ENCODE measurements around the gene NCAM1. TPM values are rescaled to one million over a fixed set of nuclear protein-coding genes. Genes with fewer than 3 reads are reported as not detected.
"Not testable (repeated sequence)": the region's sequence is repeated elsewhere in the genome, so short reads cannot be mapped to it uniquely, and the experiment has no call there.

Gene NCAM1
- total RNA-seq, 1 donor: 9.6 TPM

DNA sequence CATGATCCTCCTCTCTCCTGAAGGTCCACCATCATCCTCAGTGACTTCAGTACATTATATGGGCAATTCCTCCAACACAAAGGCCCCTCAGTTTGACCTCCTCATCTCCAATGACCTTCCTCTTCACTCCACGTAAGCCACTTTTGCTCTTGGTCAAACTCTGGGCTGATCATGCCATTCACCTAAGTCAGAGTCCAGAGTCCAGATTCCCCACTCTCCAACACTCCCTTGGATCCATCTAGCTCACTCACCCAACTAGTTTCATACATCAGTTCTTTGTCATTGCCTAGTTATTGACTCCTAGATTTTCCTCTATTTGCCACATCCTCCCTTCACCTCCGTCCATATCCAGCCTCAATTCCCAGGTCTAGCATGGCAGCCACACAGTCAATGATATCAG is 322.7 kb downstream of the NCAM1 start:
- H3K4me1 ChIP-seq (ENCODE audit: insufficient read depth, low read length): no peaks in the 10 kb centered on the region
- H3K9me3 ChIP-seq (ENCODE audit: low read depth, low read length): no peaks in the 10 kb centered on the region
- H3K4me3 ChIP-seq (ENCODE audit: low read length): no peak overlapping the region
- H3K27me3 ChIP-seq (ENCODE audit: insufficient read depth, low read length): no peaks in the 10 kb centered on the region

DNA sequence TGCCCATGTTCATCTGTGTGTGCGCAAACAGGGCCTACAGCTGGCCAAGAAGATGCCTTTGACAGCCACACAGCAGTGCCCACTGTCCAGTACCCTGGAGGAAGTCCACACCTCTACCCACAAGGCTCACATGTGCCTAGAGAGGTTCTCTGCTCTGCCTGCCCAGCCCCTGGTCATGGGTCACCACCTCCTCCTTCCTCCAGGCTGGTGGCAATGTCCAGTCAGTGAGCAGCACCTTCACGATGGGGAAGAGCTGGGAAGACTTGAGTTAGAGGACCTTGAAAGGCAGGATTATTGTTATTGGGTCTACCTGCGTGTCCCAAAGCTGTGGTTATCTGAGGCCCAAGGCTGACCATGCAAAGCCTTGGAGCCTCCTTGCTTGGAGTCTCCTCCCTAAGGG is 324.8 kb downstream of the NCAM1 start:
- no peak overlapping the region for H3K4me3 ChIP-seq (ENCODE audit: low read length)
- H3K4me1 ChIP-seq (ENCODE audit: insufficient read depth, low read length): no peaks in the 10 kb centered on the region
- H3K9me3 ChIP-seq (ENCODE audit: low read depth, low read length): no peaks in the 10 kb centered on the region
- no peaks in the 10 kb centered on the region for H3K27me3 ChIP-seq (ENCODE audit: insufficient read depth, low read length)

DNA sequence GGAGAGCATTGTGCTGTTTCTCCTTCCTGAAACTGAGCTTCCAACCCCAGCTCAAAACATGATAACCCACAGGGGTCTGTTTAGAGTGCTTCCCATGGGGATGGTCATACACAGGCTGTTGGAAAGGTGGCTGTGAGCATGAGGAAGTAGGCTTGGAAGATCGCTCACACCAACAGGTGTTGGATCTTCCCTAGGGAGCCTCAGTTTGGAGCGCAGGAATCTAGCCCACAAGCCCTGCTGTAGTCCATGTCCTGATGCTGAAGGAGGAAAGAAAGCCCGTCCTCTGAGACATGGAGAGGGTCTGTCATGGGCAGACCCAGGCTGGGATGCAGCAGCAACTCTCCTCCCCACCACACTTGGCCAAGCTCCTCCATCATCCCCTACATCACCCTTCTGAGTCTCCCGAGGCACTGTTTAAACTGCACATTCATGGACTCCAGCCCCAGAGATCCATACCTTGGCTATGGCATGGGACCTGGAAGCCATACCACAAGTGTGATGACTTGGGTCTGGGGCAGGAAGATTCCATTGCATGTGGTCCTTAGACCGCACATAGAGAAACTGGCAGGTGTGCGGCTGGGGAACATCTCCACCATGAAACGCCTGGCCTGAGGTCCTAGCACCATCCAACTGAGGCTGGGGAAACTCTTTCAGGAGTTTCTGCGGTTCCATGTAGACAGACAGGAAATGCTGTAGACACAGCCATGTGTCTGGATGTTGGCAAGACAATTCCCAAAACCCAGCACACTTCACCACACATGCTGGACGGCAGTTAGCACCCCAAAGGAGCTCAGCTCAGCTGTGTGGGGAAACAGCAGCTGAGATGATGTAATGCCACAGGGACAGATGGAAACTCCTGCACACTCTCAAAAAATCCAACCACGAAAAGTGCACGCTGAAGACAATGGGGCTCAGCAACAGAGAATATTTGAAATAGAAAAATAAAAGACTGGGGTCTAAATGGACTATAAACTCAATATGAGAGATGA is 325.6 kb downstream of the NCAM1 start:
- Histone ChIP-seq H3K27me3 (ENCODE audit: insufficient read depth, low read length) (no peaks in the 10 kb centered on the region), H3K4me3 (ENCODE audit: low read length) (no peak overlapping the region), H3K4me1 (ENCODE audit: insufficient read depth, low read length) (no peaks in the 10 kb centered on the region), H3K9me3 (ENCODE audit: low read depth, low read length) (no peaks in the 10 kb centered on the region)

DNA sequence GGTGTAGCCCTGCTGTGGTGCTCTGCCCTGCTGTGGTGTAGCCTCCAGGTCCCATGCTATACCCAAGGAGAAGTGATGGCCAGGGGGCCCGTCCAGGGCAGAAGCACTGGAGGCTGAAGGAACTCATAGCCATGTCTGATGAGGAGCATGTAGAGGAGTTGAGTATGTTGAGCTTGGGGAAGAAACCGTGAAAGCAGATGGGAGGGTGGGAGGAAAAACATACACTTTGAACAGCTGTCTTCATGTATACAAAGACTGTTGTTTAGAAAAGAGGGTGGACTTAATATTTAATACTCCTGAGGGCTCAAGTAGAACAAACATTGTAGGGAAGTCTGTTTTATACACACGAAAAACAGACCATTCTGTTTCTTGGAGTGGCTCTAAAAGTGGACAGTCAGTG is 326.6 kb downstream of the NCAM1 start:
- H3K4me3 ChIP-seq (ENCODE audit: low read length): no peak overlapping the region
- H3K27me3 ChIP-seq (ENCODE audit: insufficient read depth, low read length): no peaks in the 10 kb centered on the region
- H3K4me1 ChIP-seq (ENCODE audit: insufficient read depth, low read length): no peaks in the 10 kb centered on the region

DNA sequence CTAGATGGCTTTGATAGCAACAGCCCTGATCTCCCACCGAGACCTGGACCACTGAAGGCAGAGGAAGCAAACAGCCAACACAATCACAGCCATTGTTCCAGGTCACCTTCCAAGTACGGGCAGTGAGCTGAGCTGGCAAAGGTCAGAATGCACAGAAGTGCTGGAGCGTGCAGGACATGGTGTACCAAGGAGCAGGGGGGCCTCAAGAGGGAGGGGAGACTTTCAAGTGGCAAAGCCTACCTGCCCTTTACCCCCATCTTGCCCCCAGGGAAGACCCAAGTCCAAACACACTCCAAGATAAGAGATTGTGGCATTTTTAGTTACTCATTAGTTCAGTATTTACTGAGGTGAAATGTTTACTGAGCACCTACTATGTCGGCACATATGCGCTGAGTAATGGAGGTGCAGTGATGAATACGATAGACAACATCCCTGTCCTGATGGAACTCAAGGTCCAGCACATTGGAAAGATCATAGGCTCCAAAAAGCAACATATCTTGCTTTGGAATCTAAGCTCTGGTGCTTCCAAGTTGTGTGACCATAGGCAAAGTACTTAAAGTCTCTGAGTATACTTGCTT is 327.2 kb downstream of the NCAM1 start:
- no peaks in the 10 kb centered on the region for H3K9me3 ChIP-seq (ENCODE audit: low read depth, low read length)
- no peak overlapping the region for H3K4me3 ChIP-seq (ENCODE audit: low read length)
- H3K27me3 ChIP-seq (ENCODE audit: insufficient read depth, low read length): no peaks in the 10 kb centered on the region
- no peaks in the 10 kb centered on the region for H3K4me1 ChIP-seq (ENCODE audit: insufficient read depth, low read length)

More for the DNA sequence above, 326.6 kb downstream of the NCAM1 start:
- H3K9me3 ChIP-seq (ENCODE audit: low read depth, low read length): no peaks in the 10 kb centered on the region

DNA sequence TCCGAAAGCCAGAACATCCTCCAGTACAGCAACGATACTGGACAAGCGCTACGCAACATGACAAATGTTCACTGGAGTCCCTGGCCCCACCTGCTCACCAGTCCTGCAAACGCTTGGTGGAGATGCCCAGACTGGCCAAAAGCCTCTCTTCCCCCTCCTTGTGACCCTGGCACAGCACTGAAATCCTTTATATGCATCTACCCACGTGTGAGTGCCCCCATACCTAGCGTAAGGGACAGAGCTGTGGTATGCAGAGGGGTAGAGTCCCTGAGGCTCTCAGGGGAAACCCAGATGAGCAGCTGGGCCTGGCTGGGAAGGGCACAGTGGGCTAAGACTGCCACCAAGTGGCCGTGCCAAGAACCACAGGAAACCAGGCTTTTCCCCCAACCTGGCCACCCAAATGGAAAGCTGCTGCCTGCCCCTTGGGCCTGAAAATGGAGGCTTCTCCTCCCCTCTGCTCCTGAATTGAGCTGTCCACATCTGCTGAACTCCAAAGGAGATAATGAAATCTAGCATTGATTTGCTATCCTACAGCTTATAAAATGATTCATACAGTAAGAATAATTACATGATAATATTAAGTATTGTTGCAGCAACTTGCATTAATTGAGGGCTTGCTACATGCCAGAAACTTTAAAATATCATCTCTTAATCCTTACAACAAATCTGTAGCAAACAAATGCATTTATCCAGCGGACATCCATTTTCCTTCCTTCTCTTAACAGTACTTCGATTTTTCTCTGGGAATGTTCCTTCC is 328.4 kb downstream of the NCAM1 start:
- Histone ChIP-seq H3K4me3 (ENCODE audit: low read length) (no peak overlapping the region), H3K9me3 (ENCODE audit: low read depth, low read length) (no peaks in the 10 kb centered on the region), H3K4me1 (ENCODE audit: insufficient read depth, low read length) (no peaks in the 10 kb centered on the region), H3K27me3 (ENCODE audit: insufficient read depth, low read length) (no peaks in the 10 kb centered on the region)

DNA sequence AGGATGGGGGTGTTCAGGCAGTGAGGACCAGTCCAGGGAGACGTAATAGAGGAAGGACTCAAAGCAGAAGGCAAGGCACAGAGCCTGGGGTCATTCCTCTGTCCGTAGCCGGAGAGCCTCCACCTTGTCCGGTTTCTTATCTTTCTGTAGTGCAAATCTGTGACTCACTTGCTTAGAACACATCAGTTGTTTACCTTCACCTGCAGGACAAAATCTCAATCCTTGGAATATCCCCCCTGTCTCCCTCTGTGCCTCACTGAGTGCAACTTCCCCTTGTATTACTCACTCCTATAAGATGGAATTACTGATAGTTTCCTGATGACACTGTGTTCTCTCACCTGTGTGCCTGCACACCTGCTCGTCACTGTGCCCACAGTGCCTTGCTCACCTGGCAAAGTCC is 332.7 kb downstream of the NCAM1 start:
- no peaks in the 10 kb centered on the region for H3K9me3 ChIP-seq (ENCODE audit: low read depth, low read length)
- no peak overlapping the region for H3K4me3 ChIP-seq (ENCODE audit: low read length)
- no peaks in the 10 kb centered on the region for H3K4me1 ChIP-seq (ENCODE audit: insufficient read depth, low read length)
- peaks cover 4% of the 10 kb centered on the region for H3K27me3 ChIP-seq (ENCODE audit: insufficient read depth, low read length)

DNA sequence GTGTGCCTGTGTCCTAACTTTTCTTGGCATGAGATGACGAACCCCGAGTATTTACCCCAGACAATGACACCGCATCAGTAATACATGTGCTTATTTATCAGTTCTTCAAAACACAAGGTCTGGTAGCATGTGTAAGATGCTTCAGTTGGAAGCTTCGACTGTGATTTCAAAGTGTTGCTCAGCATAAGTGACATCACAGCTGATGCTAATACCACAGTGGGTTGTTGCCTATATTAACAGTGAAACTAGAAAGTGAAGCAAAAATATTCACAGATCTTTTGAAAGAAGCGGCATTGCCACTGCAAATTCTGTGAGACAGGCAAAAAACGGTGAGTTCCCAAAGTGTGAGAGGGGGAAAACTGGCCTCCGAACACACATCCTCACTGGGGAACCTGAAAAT is 334.8 kb downstream of the NCAM1 start:
- Histone ChIP-seq H3K9me3 (ENCODE audit: low read depth, low read length) (no peaks in the 10 kb centered on the region), H3K4me1 (ENCODE audit: insufficient read depth, low read length) (no peaks in the 10 kb centered on the region), H3K4me3 (ENCODE audit: low read length) (no peak overlapping the region), H3K27me3 (ENCODE audit: insufficient read depth, low read length) (peaks cover 15% of the 10 kb centered on the region)

DNA sequence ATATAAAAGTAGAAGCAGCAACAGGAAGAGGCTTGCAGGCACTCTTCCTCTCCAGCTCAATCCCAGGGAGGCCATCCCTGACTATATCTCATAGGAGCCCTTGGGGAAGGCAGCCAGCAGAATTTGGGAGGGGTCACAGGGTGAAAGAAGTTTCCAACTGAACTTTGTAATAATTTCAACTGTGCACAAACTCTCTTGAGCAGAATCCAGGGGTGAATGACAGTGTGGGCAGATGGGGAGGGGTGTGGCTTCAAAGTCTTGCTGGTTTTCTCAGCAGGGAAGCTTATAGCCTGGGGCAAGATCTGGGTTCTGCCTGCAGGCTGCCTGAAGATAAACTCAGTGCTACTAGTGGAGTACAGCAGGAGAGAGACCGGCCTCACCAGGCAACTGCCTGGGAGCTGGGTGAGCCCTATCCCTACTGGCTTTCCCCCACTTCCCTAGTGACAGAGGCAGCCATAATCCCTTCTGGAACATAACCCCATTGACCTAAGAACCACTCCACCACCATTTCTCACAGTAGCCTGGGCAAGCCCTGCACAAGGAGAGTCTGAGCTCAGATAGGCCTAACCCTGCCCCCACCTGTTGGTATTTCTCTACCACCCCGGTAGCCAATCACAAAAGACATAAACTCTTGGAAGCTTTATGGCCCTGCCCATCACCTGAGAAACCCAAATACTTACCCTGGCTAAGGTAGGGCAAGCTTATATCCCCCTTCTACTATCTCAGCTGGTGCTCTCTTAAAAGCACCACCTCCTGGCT is 335.4 kb downstream of the NCAM1 start:
- H3K27me3 ChIP-seq (ENCODE audit: insufficient read depth, low read length): peaks cover 15% of the 10 kb centered on the region

DNA sequence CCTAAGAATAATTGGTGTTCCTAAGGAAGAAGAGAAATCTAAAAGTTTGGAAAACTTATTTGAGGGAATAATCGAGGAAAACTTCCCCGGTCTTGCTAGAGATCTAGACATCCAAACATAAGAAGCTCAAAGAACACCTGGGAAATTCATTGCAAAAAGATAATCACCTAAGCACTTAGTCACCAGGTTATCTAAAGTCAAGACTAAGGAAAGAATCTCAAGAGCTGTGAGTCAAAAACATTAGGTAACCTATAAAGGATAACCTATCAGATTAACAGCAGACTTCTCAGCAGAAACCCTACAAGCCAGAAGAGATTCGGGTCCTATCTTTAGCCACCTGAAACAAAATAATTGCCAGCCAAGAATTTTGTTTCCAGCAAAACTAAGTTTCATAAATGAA is 337.3 kb downstream of the NCAM1 start:
- peaks cover 15% of the 10 kb centered on the region for H3K27me3 ChIP-seq (ENCODE audit: insufficient read depth, low read length)
- not testable (repeated sequence) for H3K4me1 ChIP-seq (ENCODE audit: insufficient read depth, low read length); H3K9me3 ChIP-seq (ENCODE audit: low read depth, low read length); H3K4me3 ChIP-seq (ENCODE audit: low read length)

More for the DNA sequence above, 335.4 kb downstream of the NCAM1 start:
- Histone ChIP-seq H3K9me3 (ENCODE audit: low read depth, low read length) (no peaks in the 10 kb centered on the region), H3K4me3 (ENCODE audit: low read length) (no peak overlapping the region), H3K4me1 (ENCODE audit: insufficient read depth, low read length) (no peaks in the 10 kb centered on the region)

DNA sequence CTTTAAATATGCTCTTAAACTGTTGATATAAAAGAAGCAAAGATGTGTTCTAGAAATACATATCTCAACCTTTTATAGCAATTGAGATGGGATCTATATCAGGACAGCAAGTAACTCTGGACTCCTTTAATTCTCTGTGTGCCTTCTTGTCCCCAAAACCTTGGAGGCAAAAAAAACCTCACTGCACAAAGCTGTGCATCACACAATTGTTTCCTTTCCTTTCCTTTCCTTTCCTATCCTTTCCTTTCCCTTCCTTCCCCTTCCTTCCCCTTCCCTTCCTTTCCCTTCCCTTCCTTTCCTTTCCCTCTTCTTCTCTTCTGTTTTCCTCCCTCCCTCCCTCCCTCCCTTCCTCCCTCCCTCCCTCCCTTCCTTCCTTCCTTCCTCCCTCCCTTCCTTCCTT is 343.7 kb downstream of the NCAM1 start:
- Histone ChIP-seq H3K9me3 (ENCODE audit: low read depth, low read length) (no peaks in the 10 kb centered on the region), H3K4me1 (ENCODE audit: insufficient read depth, low read length) (no peaks in the 10 kb centered on the region), H3K27me3 (ENCODE audit: insufficient read depth, low read length) (peaks cover 4% of the 10 kb centered on the region), H3K4me3 (ENCODE audit: low read length) (no peak overlapping the region)

DNA sequence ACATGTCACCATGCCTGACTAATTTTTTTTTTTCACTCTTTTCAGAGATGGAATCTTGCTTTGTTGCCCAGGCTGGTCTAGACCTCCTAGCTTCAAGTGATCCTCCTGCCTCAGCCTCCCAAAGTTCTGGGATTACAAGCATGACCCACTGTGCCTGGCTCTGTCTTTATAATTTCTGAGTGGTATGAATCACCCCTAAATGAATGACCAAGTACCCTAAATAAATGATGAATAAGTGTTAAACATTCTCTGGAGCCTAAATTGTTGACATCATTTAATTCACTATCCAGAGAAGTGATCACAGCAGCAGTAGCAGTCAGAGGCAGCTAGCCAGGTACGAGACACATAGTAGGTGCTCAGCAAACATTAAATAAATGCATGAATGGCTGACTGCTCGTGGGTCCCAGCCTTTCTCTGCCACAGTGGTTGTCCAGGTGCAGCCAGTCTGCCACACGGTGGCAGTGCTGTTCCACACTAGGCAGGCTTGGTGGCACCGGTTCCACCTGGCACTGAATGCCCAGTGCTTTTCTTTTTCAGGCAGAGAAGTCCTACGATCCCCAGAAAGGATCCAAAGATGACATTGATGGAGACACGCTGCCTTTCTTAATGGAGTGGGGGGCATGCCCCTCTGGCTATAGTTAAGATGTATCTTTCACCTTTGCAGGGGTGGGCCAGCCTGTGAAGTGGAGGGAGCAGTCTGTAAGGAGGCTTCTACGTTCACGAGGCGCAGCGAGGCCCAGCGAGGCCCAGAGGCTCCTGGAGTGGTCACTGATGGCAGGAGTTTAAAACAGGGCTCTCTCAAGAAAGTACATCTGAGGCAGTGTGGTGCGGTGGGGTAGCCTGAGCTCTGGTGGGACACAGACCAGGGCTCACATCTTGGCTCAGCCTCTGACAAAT is 344.5 kb downstream of the NCAM1 start:
- H3K9me3 ChIP-seq (ENCODE audit: low read depth, low read length): no peaks in the 10 kb centered on the region
- no peaks in the 10 kb centered on the region for H3K4me1 ChIP-seq (ENCODE audit: insufficient read depth, low read length)
- H3K4me3 ChIP-seq (ENCODE audit: low read length): no peak overlapping the region
- no peaks in the 10 kb centered on the region for H3K27me3 ChIP-seq (ENCODE audit: insufficient read depth, low read length)

DNA sequence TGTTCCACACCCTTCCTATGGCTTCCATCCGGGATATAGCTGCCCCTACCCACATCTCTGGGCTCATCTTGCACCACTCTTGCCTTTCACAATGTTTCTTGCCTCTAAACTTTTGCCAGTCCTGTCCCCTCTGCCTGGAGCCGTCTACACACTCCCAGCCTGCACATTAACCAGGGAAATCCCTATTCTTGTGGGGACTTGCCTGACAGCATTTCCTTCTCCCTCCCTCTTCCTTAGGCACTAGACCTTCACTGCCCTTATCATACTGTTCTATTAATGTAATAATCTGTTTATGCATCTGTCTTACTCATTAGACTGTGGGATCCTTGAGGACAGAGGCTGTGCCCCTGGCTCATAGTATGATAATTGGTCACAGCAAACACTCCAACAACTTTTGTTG is 347.4 kb downstream of the NCAM1 start:
- Histone ChIP-seq H3K27me3 (ENCODE audit: insufficient read depth, low read length) (no peaks in the 10 kb centered on the region), H3K9me3 (ENCODE audit: low read depth, low read length) (no peaks in the 10 kb centered on the region), H3K4me1 (ENCODE audit: insufficient read depth, low read length) (peaks cover 4% of the 10 kb centered on the region), H3K4me3 (ENCODE audit: low read length) (no peak overlapping the region)

DNA sequence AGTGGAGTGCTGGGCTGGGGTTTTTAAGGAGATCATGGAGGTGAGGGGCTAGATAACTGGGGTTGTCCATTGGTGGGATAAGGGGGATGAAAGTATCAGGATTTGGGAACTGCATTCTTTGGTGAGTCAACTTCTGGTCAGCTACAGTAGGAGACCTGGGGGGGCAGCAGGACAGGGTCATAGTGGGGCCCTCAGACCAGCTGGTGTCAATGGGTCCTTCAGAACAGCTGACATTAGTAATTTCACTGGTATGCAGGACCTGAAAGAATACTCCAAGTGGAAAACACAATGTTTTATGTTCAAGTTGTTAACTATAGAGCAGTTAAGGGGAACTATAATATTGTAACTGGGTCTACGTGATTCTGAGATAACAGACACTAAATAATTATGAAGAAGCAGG is 350.3 kb downstream of the NCAM1 start:
- H3K4me3 ChIP-seq (ENCODE audit: low read length): no peak overlapping the region
- peaks cover 18% of the 10 kb centered on the region for H3K4me1 ChIP-seq (ENCODE audit: insufficient read depth, low read length)
- H3K9me3 ChIP-seq (ENCODE audit: low read depth, low read length): no peaks in the 10 kb centered on the region
- H3K27me3 ChIP-seq (ENCODE audit: insufficient read depth, low read length): no peaks in the 10 kb centered on the region
